Neutrophil (primary cell): ENCODE data around the gene RFX4.

ENCODE experiments used
- H3K27ac ChIP-seq: fragments of 200-600 bp; sonication (generic); 2 replicates; pipeline ENCODE4 v1.5.1; 2016; ENCODE audit warnings: mild to moderate bottlenecking, moderate library complexity
- H3K27me3 ChIP-seq: fragments of 200-600 bp; sonication (generic); 2 replicates; pipeline ENCODE4 v1.6.0; 2016; ENCODE audit warnings: mild to moderate bottlenecking
- H3K36me3 ChIP-seq: fragments of 200-600 bp; sonication (generic); 2 replicates; pipeline ENCODE4 v1.5.1; 2017
- H3K4me1 ChIP-seq, 2 experiments: fragments of 200-600 bp in 1 of 2; sonication (generic) in 1 of 2; 1 replicate in 1 of 2; 2 replicates in 1 of 2; pipeline versions ENCODE4 v1.5.1 to v1.6.1; 2013 to 2016; ENCODE audit warnings: low read depth in 1 of 2, low read length in 1 of 2, mild to moderate bottlenecking in 1 of 2, moderate library complexity in 1 of 2; ENCODE audit not compliant: control insufficient read depth in 1 of 2, insufficient read depth in 1 of 2
- H3K4me3 ChIP-seq, 2 experiments: fragments of 200-600 bp in 1 of 2; sonication (generic) in 1 of 2; 1 replicate in 1 of 2; 2 replicates in 1 of 2; pipeline ENCODE4 v1.5.1; 2013 to 2016; ENCODE audit warnings: low read depth in 1 of 2, low read length in 1 of 2, mild to moderate bottlenecking in 1 of 2, moderate library complexity in 1 of 2
- H3K9me3 ChIP-seq: fragments of 200-600 bp; sonication (generic); 2 replicates; pipeline ENCODE4 v1.5.1; 2016
- CTCF ChIP-seq: fragments of 200-600 bp; sonication (generic); IDR thresholded peaks from 2 replicates; pipeline ENCODE4 v1.5.1; 2016; ENCODE audit warnings: antibody characterized with exemption

RFX4 gene

GRCh38 chr12:106631150-106631549 is 48.3 kb downstream of the RFX4 start:
- no peaks in the 10 kb centered on the region for H3K9me3 ChIP-seq
- no peak overlapping the region for H3K4me3 ChIP-seq
- no peaks in the 10 kb centered on the region for H3K27me3 ChIP-seq
- H3K4me1 ChIP-seq, result no peaks in the 10 kb centered on the region
- no peak overlapping the region for H3K27ac ChIP-seq
- no peaks in the 10 kb centered on the region for H3K36me3 ChIP-seq
- TF ChIP-seq CTCF, result no peak

GRCh38 chr12:106631797-106632196 is 49.0 kb downstream of the RFX4 start:
- Histone ChIP-seq H3K27me3 (no peaks in the 10 kb centered on the region), H3K4me3 (no peak overlapping the region)

GRCh38 chr12:106632797-106633450 is 50.1 kb downstream of the RFX4 start:
- Histone ChIP-seq H3K9me3 (no peaks in the 10 kb centered on the region), H3K4me3 (no peak overlapping the region), H3K36me3 (no peaks in the 10 kb centered on the region), H3K27ac (no peak overlapping the region), H3K27me3 (peaks cover under 1% of the 10 kb centered on the region), H3K4me1 (no peaks in the 10 kb centered on the region)
- TF ChIP-seq CTCF, result no peak

More at GRCh38 chr12:106631797-106632196, 49.0 kb downstream of the RFX4 start:
- Histone ChIP-seq H3K4me1 (no peaks in the 10 kb centered on the region), H3K36me3 (no peaks in the 10 kb centered on the region), H3K9me3 (no peaks in the 10 kb centered on the region), H3K27ac (no peak overlapping the region)
- no peak for TF ChIP-seq CTCF

GRCh38 chr12:106633451-106633823 is 50.6 kb downstream of the RFX4 start:
- Histone ChIP-seq H3K27me3 (peaks cover 5% of the 10 kb centered on the region), H3K36me3 (no peaks in the 10 kb centered on the region), H3K9me3 (no peaks in the 10 kb centered on the region), H3K4me3 (no peak overlapping the region), H3K27ac (no peak overlapping the region), H3K4me1 (no peaks in the 10 kb centered on the region)
- no peak for TF ChIP-seq CTCF

GRCh38 chr12:106634206-106634605 is 51.4 kb downstream of the RFX4 start:
- Histone ChIP-seq H3K4me1 (no peaks in the 10 kb centered on the region), H3K27me3 (peaks cover 10% of the 10 kb centered on the region), H3K36me3 (no peaks in the 10 kb centered on the region), H3K9me3 (no peaks in the 10 kb centered on the region), H3K4me3 (no peak overlapping the region), H3K27ac (no peak overlapping the region)
- TF ChIP-seq CTCF, result no peak
